ENCODE data around the gene CMSS1.

DNA sequence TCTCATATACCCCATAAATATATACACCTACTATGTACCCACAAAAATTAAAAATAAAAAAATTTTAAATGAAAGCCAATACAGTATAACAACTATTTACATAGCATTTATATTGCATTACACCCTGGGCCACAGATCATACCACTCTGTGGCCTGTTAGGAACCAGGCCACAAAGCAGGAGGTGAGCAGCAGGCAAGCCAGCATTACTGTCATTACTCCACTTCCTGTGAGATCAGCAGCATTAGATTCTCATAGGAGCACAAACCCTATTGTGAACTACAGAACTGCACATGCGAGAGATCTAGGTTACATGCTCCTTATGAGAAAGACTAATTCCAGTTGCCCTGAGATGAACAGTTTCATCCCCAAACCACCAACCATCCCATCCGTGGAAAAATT is 279.2 kb downstream of the CMSS1 start:
- TF ChIP-seq ZSCAN30 (tag by site-specific recombination; IDR thresholded peaks at IDR 0.05) (no peak), ZNF302 (tag by site-specific recombination; IDR thresholded peaks at IDR 0.05; ENCODE audit: low read depth) (no peak), ZNF488 (tag by site-specific recombination; IDR thresholded peaks at IDR 0.05) (no peak), ZNF792 (tag by site-specific recombination; IDR thresholded peaks at IDR 0.05) (no peak), PBX3 (CRISPR knock-in tag; IDR thresholded peaks at IDR 0.05) (no peak), MEIS1 (CRISPR knock-in tag; IDR thresholded peaks at IDR 0.05; ENCODE audit: borderline replicate concordance) (no peak), ZNF184 (tag by site-specific recombination; IDR thresholded peaks at IDR 0.05) (no peak)
